GM12892 (cell line): Measurements from ENCODE around the gene ATP1B1.

Experiments
- POLR2A ChIP-seq: IDR thresholded peaks from 2 replicates; pipeline ENCODE4 v1.6.1; 2011; ENCODE audit warnings: low read depth, low read length, control low read depth
- TAF1 ChIP-seq: IDR thresholded peaks from 2 replicates; pipeline ENCODE4 v1.6.1; 2011; ENCODE audit warnings: low read depth, mild to moderate bottlenecking, control low read depth, low read length, borderline replicate concordance

GRCh38 chr1:169117014-169117413 lies 10.5 kb downstream of the ATP1B1 start:
- TF ChIP-seq POLR2A = no peak
- no peak for TF ChIP-seq TAF1
